DND-41 (cell line): ENCODE measurements around the gene NLRP7.
"Not testable (repeated sequence)": the region's sequence is repeated elsewhere in the genome, so short reads cannot be mapped to it uniquely, and the experiment has no call there.

Experiments
- CTCF ChIP-seq: IDR thresholded peaks from 2 replicates; pipeline ENCODE4 v1.5.1; 2012; ENCODE audit warnings: borderline replicate concordance, low read length, moderate library complexity, mild to moderate bottlenecking; ENCODE audit not compliant: poor library complexity, severe bottlenecking; ENCODE audit errors: extremely low read depth
- EZH2 ChIP-seq: IDR thresholded peaks from 3 replicates; pipeline ENCODE4 v1.6.1; 2012; ENCODE audit warnings: borderline replicate concordance, low read depth, mild to moderate bottlenecking, moderate library complexity, low read length, inconsistent platforms; ENCODE audit not compliant: severe bottlenecking

- not testable (repeated sequence) for TF ChIP-seq CTCF, EZH2
Measured at GRCh38 chr19:54907899-54908298, 39.4 kb downstream of the NLRP7 start.
